ENCODE results near the gene C1QTNF1.

GRCh38 chr17:79051306-79051705 is 27.3 kb downstream of the C1QTNF1 start:
- TF ChIP-seq, protein P1, sequence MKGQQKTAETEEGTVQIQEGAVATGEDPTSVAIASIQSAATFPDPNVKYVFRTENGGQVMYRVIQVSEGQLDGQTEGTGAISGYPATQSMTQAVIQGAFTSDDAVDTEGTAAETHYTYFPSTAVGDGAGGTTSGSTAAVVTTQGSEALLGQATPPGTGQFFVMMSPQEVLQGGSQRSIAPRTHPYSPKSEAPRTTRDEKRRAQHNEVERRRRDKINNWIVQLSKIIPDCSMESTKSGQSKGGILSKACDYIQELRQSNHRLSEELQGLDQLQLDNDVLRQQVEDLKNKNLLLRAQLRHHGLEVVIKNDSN (IDR thresholded peaks at IDR 0.05; ENCODE audit: borderline replicate concordance, low read depth): no peak
- TF ChIP-seq EP300 (IDR thresholded peaks at IDR 0.05; ENCODE audit: borderline replicate concordance in 1 of 2, low read depth in 1 of 2, low read length in 1 of 2): no peak
- TF ChIP-seq CTCF (IDR thresholded peaks at IDR 0.05): no peak

Data from SK-N-SH (cell line).